HG03135 (cell line): ENCODE measurements around the gene ZEB2.

Source experiments
- ATAC-seq: cut with Tn5 transposase; IDR thresholded peaks from one replicate; pipeline ENCODE4 v1.9.1; 2021; ENCODE audit warnings: mild to moderate bottlenecking, moderate library complexity; ENCODE audit not compliant: unreplicated experiment

ZEB2 gene

DNA sequence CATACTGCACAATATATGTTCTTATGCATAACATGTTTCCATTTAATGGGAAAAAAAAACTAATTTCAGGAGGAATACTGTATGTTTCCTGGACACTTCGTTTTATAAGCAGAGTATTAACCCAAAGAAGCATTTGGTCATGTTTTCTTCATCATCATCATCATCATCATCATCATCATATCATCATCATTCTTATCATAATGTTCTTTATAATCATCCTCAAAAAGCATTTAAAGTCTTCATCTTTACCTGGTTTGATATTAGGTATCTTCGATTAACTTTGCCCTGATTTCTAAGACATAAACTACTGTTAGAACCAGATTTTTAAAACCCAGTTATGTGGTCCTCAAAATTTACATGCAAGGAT, 47.9 kb downstream of the ZEB2 start:
- ATAC-seq = no peak

DNA sequence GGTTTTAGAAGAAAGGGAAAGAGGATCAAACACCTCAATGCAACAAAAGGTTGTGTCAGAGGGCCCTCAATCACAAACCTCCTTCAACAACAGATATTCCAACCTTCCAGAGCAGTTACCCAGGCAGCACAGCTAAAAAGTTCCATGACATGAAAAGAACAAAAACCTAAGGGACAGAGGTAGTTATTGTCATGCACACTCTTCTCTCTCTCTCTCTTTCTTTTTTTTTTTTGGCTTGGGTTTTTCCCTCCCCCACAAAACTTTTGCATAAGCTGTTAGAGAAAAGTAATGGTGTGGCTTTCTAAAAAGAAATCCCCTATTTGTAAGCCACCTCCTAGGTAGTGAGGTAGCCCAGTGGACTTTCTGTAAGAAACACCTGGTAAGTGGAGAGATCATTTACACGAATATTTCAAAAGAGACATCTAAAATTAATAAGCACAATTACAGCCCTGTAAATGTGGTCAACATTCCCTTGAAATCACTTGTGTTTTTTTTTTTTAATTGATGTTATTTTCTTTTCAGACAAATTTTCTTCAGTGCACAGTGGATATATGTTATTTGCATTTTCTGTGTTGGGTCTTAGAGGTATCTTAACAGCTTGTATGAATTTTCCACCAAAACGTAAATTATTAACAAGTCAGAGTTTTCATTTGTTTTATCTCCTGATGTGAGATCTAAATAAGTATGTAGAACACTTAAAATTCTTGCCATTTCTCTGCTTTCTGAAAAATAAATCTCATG, 48.4 kb downstream of the ZEB2 start:
- ATAC-seq = peak; percentile 75

DNA sequence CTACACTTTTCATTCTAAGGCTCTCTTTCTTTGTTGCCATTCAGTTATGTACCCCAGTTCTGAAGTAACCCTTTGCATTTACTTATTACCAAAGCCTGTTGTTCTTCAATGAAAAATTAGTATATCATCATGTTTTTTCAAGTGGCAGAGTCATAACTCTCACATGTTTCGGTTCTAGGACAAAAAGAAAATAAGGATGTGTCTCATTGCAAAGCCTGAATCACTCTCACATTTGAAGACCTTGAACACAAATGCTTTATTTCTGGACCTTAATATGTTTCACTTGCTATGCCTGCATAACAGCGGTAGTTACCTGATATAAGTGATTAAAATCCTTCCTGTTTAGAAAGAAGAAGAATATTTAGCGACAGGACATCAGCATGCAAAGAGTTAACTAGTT, 49.1 kb downstream of the ZEB2 start:
- ATAC-seq = no peak

DNA sequence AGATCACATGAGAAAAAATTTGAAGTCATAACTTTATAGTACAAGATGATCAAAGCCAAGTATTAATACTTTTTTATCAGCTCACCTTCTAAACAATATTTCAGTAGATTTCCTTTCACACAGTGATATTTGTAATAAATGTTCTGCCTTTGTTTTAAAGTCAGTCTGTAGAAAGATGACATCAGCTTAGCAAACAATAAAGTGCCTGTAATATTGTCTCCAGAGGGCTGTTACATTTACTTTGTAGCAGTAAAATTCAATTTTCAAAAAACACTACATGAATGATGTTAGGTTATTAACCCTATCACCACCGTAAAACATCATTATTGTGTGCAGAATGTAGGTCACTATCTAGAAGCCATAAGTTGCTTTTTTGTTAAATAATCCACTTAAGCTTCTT, 49.6 kb downstream of the ZEB2 start:
- ATAC-seq = no peak

DNA sequence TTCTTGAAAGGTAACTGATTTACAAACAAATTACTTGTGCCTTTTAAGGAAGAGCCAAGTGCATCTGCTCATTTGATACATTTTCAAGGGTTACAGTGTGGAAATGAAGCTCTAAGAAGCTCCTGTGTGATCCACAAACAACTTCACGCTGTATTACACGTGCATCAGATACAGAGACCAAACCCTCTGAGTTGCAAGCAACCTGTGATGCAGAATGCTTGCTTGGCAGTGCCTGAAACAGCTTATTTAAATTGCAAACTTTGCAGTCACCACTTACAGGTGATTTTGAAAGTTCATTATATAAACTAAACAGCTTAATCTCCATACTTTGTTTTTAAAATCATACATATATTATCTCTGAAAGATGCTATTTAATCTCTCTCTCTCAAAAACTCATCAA, 50.1 kb downstream of the ZEB2 start:
- ATAC-seq = no peak

DNA sequence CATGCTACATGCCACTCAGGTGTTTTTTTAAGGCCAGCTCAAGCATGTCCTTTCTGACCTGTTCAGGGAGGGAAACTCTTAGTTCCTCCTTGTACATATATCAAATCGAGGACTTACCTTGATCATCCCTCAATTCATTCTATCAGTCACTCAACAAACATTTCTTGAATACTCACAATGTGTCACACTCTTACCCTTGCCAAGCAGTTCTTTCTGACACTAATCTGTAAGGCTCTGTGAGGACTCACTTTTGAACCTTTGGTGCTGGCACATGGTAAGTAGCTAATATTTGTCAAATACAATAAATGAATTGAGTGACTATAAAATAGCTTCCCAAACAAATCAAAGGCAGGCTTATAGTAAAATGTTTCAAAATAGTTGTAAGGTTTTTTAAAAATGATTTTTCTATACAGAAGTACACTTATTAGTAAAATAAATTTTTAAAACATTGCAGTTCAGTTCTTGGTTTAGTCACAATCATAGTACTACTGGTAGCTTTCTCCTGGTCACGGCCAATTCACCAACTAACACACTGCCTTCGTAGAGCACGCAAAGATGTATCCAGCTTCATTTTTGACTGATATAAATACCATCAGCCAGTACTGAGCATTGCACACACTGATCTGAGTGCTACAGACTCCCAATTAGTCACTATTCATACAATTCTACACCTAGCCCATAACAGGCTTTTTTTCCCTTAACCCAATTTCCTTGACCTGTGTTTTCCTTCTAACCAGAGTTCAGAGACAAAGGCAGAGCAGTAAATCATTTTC, 50.9 kb downstream of the ZEB2 start:
- no peak for ATAC-seq

DNA sequence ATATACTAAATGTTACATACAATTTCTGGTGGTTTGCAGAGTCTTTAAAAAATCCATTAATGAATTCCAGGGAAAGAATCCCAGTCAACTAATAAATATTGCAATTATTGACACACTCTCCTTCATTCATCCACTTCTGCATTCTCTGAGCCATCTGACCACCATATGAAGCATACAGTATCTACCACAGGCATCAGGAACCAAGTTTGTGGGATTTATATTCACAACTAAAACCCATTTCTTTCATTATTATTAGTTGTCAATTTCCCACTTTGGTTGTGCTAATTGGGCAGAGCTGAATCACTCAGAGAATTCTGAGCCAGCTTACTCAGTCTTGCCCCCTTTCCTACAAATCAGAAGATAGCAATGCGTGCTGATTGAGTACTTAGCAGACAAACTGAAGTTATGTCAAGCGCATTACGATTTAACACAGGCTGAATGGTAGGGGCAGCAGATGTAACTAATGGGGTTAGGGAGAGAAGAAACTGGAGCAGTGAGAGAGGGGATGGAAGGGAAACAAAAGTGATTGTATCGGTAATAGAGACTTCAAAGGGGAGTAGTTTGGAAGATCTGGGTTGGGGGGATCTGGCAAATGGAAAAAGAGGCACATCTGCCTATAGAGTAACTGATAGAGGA, 52.3 kb downstream of the ZEB2 start:
- no peak for ATAC-seq

DNA sequence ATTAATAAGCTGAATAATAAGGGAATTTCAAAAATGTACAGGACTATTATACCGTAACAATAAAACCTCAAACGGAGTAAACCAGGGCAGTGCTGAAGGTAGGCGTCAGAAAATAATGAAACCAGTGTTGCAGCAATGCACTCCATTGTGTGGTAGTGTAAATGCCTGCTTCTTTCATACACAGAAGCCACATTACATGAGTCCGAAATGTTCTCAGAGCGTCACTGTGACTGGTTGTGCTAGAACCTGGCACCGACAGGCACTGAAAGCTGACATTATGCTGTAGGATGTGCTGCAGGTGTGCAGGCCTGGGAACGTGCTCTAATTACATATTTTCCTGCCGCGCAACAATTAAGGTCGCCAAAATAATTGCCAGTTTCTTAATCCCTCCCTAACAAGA, 53.3 kb downstream of the ZEB2 start:
- ATAC-seq = no peak

DNA sequence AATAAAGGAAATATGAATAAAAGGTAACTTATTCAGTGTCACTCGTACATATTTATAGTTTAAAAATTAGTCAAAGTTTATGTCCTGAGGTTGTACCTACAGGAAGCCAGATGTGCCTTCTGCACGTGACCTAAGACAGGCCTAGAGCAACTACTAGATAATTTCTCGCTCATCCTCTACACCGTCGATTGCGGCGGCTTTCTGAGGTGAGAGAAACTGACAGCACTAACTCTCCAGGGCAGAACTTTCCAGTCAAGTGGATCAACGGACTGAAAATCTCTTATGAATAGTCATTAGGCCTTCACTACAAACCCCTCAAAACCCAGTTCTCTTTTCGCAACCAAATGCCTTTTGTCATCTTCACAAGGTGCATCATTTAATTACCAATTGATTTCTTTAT, 54.2 kb downstream of the ZEB2 start:
- no peak for ATAC-seq

DNA sequence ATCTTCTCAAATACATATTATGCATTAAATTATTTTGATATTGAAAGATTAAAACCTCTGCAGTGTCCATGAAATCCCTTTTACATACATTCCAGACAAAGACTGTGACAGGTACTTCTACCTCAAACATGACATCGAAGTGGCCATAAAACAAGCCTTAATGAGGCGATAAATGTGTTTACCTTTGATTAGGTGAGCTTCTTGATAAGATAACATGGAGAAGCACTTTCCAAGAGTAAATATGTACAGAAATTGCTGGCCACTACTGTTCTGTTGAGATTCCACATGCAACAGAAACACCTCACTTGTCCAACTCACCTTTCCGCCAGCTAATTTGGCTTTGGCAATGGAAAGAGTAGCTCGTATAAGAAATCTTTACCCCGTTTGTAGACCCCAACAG, 55.2 kb downstream of the ZEB2 start:
- no peak for ATAC-seq

DNA sequence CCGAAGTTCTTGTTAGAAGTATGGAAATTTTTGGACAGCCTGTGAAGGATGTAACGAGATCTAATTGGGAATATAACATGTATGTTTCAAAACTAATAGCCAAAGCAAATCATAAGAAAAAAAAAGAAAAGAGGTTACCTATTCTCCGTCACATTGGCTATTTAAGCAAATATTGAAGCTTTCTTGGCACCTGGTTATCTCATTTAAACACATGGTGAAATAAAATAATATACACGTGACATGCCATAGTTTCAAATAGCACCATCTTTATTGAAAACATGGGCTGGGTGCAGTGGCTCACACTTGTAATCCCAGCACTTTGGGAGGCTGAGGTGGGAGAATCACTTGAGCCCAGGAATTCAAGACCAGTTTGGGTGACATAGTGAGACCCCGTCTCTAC, 56.7 kb downstream of the ZEB2 start:
- ATAC-seq = no peak

DNA sequence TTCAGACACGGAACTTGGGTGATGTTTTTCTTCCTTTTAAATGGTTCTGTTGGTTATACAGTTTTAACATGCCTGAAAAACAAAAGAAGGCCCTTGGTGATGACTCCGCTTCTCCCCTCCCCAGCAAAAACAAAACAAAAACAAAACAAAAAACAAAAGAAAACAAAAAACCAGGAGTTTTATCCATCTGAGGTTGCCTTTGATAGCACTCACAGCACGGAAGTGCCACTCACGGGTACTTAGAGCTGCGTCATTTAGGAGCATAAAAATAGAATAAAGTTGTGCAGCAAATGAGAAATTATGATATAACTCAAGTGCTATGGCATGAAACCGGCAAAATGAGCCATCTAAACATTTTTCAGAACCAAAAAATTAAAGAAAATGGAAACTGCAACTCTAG, 57.7 kb downstream of the ZEB2 start:
- ATAC-seq = no peak

DNA sequence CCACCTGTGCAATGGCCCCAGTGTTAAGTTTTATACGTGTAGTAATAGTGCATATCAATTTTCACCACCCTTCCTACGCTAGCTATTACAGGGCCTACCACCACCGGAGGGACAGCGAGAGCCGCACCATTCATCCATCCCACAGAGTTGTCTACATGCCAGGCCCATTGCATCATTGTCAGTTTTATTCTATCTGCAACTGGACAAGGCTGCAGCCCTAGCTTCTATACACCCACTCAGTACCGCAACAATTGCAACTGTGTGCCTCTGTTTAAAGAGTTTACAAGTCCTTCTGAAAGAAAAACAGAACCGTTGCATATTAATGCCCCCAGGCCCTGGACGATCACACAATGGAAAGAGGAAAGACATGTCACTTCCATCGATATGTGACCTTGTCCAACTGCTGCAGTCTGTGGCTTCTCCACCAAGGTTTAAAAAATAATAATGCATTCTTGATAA, 58.6 kb downstream of the ZEB2 start:
- no peak for ATAC-seq

DNA sequence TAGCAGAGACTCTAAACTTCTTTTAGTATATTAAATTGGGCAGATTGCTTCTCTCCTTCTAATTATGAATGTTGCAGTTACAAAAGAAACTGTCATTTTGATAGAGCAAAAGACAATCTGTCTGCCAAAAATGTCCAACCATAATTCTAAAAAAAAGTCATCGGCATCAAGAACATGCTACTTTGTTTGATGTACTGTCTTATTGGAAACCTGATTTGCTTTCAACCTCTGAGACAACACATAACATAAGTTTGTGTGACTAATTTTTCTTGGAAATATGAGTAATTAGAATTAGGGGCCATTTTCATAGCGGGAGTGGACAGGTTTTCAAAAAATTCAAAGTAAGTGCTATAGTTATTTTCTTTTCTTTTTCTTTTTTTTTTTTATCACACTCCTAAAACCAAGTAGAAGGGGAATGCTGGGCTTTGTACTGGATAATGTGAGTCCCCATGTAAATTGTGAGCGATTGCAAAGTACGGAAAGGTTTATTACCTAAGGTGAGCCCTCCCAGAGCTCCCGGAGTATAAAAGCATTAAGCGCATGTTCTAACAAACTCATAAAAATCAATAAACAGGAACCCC, 59.1 kb downstream of the ZEB2 start:
- no peak for ATAC-seq

DNA sequence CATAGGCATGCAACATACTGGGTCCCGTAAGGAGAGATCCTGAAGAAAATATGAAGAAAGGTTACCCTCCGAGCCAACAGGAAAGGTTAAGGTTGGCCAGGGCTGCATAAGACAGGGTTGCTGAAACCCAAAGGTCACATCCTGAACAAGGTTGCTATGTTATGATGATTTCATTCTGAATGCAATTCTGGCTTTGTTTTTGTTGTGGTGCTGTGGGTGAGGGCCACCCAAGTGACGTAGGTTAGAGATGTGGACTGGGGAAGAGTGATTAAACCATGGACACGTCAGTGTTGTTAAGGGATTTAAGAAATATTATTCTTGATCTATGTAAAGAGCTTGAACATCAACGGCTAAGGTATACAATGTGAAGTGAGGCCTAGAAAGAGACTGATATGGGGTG, 60.0 kb downstream of the ZEB2 start:
- no peak for ATAC-seq

DNA sequence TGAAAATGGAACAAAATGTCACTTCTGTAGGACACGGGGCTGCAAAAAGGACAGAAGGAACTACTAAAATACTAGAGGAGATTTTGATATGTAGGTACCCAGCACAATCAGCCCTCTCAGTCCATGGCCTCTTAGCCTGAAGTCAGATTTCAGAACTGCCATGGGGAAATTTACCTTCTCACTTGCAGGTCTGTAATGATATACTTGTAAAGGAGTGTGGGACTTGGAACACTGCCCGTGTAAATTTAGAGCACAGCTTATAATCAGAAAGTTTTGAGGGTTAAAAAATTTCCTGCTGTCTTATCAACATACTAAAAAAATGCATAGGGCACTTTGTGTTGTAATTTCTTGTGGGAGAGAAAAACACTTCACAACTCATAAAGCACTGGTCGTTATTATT, 60.6 kb downstream of the ZEB2 start:
- ATAC-seq = no peak

DNA sequence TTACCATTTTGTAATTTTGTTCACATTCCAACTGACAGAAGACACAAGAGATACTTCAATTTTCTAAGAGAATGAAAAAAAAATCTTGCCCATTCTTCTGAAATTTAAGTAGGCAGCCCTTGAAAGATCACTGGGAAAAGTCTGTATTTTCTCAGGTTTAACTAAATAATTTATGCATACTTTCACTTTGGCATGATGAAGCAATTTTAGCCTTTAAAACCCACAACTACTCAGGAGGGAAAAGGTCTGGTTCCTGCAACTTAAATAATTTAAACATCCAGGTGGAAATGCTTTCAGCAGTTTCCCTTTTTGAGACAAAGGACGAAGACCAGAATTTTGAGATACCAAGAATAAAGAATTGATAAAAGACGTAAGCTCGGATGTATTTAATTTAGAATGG, 61.4 kb downstream of the ZEB2 start:
- no peak for ATAC-seq

DNA sequence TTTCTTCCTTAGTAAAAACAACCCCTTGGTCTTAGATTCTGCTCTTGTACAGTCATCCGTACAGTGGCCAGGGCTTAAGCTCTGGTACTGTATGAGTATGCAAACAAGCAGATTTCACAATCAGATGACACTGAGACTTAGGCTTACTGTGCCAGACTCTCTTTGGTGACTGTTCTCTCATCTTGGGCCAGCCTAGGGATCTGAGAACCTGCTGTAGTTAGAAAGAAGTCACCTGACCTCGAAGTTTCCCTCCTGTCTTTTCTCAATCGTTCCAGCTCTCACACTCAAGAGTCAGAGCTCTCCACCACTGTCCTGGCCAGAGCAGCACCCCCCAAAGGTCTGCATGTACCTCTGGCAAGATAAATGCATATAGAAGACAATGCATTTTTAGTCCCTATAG, 63.2 kb downstream of the ZEB2 start:
- no peak for ATAC-seq

DNA sequence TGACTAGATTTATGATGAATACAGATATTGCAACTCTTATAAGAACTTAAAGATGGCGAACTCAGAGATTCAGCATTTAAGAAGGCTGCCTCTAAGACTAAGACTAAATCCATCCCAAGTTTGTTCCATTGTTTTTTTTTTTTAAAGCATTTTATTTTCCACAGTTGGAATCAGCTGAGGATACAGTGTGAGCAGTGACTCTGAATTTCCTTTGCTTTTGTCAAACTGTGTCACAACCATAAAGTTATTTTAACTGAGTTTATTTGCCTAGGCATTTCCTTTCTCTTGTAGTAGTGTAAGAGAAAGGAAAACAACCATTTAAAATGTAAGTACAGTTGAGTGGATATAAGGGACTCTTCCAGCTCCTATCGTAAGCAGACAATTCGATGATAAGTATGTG, 63.9 kb downstream of the ZEB2 start:
- ATAC-seq = no peak

DNA sequence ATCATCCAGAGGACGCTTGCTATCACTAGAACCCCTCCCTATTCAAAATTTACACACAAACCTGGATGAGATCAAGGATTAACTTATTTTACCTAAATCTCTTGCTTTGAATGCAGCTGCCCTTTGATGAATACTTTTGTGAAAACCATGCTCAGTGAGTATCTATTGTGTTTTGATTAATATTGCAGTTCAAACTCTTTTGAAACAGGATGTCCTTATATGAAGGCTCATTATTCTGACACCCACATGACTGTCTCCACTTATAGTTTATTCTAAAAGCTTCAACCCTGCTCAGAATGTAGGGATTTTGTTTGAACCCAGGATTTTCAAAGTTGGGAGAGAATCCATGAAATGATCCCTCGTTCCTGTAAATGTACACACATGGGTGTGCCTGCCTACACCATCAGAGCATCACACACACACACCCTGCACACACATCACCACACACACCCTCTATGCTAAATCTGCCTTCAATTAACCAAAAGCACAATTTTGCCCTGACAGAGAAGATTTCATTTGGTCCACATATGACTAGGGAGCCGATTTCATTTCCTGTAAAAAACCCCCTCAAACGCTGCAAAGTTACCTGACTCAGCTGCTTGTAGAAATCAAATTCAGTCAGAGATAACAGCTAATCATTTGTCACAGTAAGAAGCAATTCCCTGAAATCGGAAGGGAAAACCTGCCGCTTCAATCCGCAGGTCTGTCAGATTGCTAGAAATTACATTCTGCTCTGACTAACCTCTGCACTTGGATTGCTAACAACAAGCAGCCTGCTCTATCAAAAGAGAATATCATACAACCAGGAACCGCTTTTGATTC, 65.2 kb downstream of the ZEB2 start:
- ATAC-seq = no peak
